HepG2 (cell line): ENCODE results near the gene C1QL4. TPM values are rescaled to one million over a fixed set of nuclear protein-coding genes. Genes with fewer than 3 reads are reported as not detected.

Experiments used
- ATAC-seq: fragments of 200-7000 bp; cut with Tn5 transposase; 3 replicates; pipeline ENCODE4 v1.9.1; 2020; ENCODE audit warnings: mild to moderate bottlenecking, moderate library complexity
- BruUV-seq: library from RNA; stranded (reverse); fragments of 400-500 nt; replicated peaks from 2 replicates; lab custom pipeline; 2021; lab: Mats Ljungman, UMichigan
- CTCF ChIA-PET: fragments of 300-600 bp; formaldehyde crosslinking; extraction: SDS; loops from one replicate; lab custom pipeline; 2021; ENCODE audit warnings: low total read pairs, inconsistent platforms, low intra/inter-chr PET ratio; lab: Yijun Ruan, JAX
- POLR2A ChIA-PET: fragments of 350-600 bp; sonication (Branson Sonifier 250); formaldehyde crosslinking; loops from one replicate; lab custom pipeline; 2020; ENCODE audit warnings: antibody characterized with exemption, inconsistent platforms; lab: Yijun Ruan, JAX
- DNase-seq: peaks from one replicate; pipeline ENCODE4 v3.0.0-alpha.2; 2015; ENCODE audit warnings: low spot score
- FAIRE-seq: peaks from 3 replicates; lab custom pipeline; 2011; peaks lifted over from hg19 to GRCh38; lab: Jason Lieb, UNC
- H2AFZ ChIP-seq: one replicate; pipeline ENCODE4 v1.6.1; 2011; ENCODE audit warnings: low read length, inconsistent platforms
- H3K27ac ChIP-seq: fragments of 300-600 bp; 3 replicates; pipeline ENCODE4 v1.8.0; 2011; ENCODE audit warnings: mixed run types, mild to moderate bottlenecking, mixed read lengths, low read length, inconsistent platforms; ENCODE audit not compliant: insufficient read depth; ENCODE audit errors: extremely low read length
- H3K27me3 ChIP-seq, 2 experiments: fragments of 200-600 bp in 1 of 2; 2 replicates in 1 of 2; 3 replicates in 1 of 2; pipeline versions ENCODE4 v1.6.0 to v1.8.0; 2011; ENCODE audit warnings: low read length in 2 of 2, mild to moderate bottlenecking in 2 of 2, moderate library complexity in 2 of 2, inconsistent platforms in 1 of 2; ENCODE audit not compliant: insufficient read depth in 2 of 2, control insufficient read depth in 1 of 2
- H3K36me3 ChIP-seq, 2 experiments: fragments of 200-600 bp in 1 of 2; replicated peaks in 1 of 2; 2 replicates in 1 of 2; 3 replicates in 1 of 2; pipeline versions ENCODE4 v1.5.1 to v1.8.0; 2011; ENCODE audit warnings: low read length in 2 of 2, inconsistent platforms in 1 of 2; ENCODE audit not compliant: insufficient read depth in 2 of 2, control insufficient read depth in 1 of 2
- H3K4me1 ChIP-seq: 2 replicates; pipeline ENCODE4 v1.5.1; 2012; ENCODE audit warnings: low read length, inconsistent platforms; ENCODE audit not compliant: insufficient read depth
- H3K4me2 ChIP-seq: 2 replicates; pipeline ENCODE4 v1.6.0; 2011; ENCODE audit warnings: low read depth, low read length, inconsistent platforms
- H3K4me3 ChIP-seq, 3 experiments: fragments of 200-600 bp in 1 of 3; sonication (generic), shearing (Covaris generic) in 1 of 3; replicated peaks in 1 of 3; 2 replicates each; pipeline ENCODE4 v1.5.1; 2011 to 2016; ENCODE audit warnings: low read length in 3 of 3, inconsistent platforms in 2 of 3, low read depth in 2 of 3, mild to moderate bottlenecking in 2 of 3, control low read depth in 1 of 3, mixed read lengths in 1 of 3; ENCODE audit not compliant: insufficient read depth in 1 of 3
- H3K79me2 ChIP-seq: one replicate; pipeline ENCODE4 v1.6.1; 2011; ENCODE audit warnings: low read length, inconsistent platforms; ENCODE audit not compliant: insufficient read depth
- H3K9ac ChIP-seq: 2 replicates; pipeline ENCODE4 v1.6.0; 2011; ENCODE audit warnings: mild to moderate bottlenecking, low read depth, low read length, inconsistent platforms; ENCODE audit not compliant: insufficient read depth
- H3K9me3 ChIP-seq: 2 replicates; pipeline ENCODE4 v1.5.1; 2012; ENCODE audit warnings: mild to moderate bottlenecking, low read length
- H4K20me1 ChIP-seq: 2 replicates; pipeline ENCODE4 v1.6.0; 2011; ENCODE audit warnings: inconsistent platforms, mild to moderate bottlenecking, low read length, moderate library complexity; ENCODE audit not compliant: insufficient read depth
- CBX5 ChIP-seq: sonication (generic); formaldehyde crosslinking; IDR thresholded peaks from 2 replicates; pipeline ENCODE4 v1.4.0; 2020; ENCODE audit warnings: missing genetic modification reagents, borderline replicate concordance
- DNMT3B ChIP-seq: conservative IDR thresholded peaks from 2 replicates; pipeline ENCODE4 v1.6.1; 2016; ENCODE audit warnings: missing biosample characterization, control low read depth
- KMT2A ChIP-seq: sonication (generic); formaldehyde crosslinking; IDR thresholded peaks from 2 replicates; pipeline ENCODE4 v1.4.0; 2020; ENCODE audit warnings: missing genetic modification reagents
- MEF2D ChIP-seq: sonication (generic); formaldehyde crosslinking; IDR thresholded peaks from 2 replicates; pipeline ENCODE4 v1.5.1; 2020; ENCODE audit warnings: mild to moderate bottlenecking, missing genetic modification reagents
- MTA1 ChIP-seq: sonication (generic); formaldehyde crosslinking; IDR thresholded peaks from 2 replicates; pipeline ENCODE4 v1.4.0; 2020; ENCODE audit warnings: missing genetic modification reagents, mild to moderate bottlenecking, borderline replicate concordance
- SOX5 ChIP-seq: IDR thresholded peaks from 2 replicates; pipeline ENCODE4 v1.6.1; 2016; ENCODE audit warnings: borderline replicate concordance
- TAF1 ChIP-seq: sonication (generic); formaldehyde crosslinking; IDR thresholded peaks from 2 replicates; pipeline ENCODE4 v1.4.0; 2020; ENCODE audit warnings: missing genetic modification reagents
- TARDBP ChIP-seq: sonication (generic); formaldehyde crosslinking; IDR thresholded peaks from 2 replicates; pipeline ENCODE4 v1.8.0; 2022; ENCODE audit warnings: mild to moderate bottlenecking, missing genetic modification reagents
- TBX3 ChIP-seq: fragments of 450-650 bp; IDR thresholded peaks from 2 replicates; pipeline ENCODE4 v1.6.1; 2017; ENCODE audit warnings: antibody characterized with exemption, mild to moderate bottlenecking, inconsistent platforms, borderline replicate concordance
- ZNF335 ChIP-seq: sonication (generic); formaldehyde crosslinking; IDR thresholded peaks from 2 replicates; pipeline ENCODE4 v1.4.0; 2020; ENCODE audit warnings: missing genetic modification reagents
- ZNF33A ChIP-seq: sonication (generic); formaldehyde crosslinking; IDR thresholded peaks from 2 replicates; pipeline ENCODE4 v1.5.1; 2020; ENCODE audit warnings: missing genetic modification reagents, mild to moderate bottlenecking, moderate library complexity, borderline replicate concordance
- ZNF354B ChIP-seq: sonication (generic); formaldehyde crosslinking; IDR thresholded peaks from 2 replicates; pipeline ENCODE4 v1.8.0; 2022; ENCODE audit warnings: mild to moderate bottlenecking, missing genetic modification reagents
- ZNF496 ChIP-seq: sonication (generic); formaldehyde crosslinking; IDR thresholded peaks from 2 replicates; pipeline ENCODE4 v1.8.1; 2023; ENCODE audit warnings: mild to moderate bottlenecking, moderate library complexity, missing genetic modification reagents; ENCODE audit not compliant: insufficient replicate concordance
- ZNF549 ChIP-seq: sonication (generic); formaldehyde crosslinking; IDR thresholded peaks from 2 replicates; pipeline ENCODE4 v1.5.0; 2020; ENCODE audit warnings: missing genetic modification reagents
- ZNF607 ChIP-seq: sonication (generic); formaldehyde crosslinking; IDR thresholded peaks from 2 replicates; pipeline ENCODE4 v1.5.1; 2020; ENCODE audit warnings: missing genetic modification reagents, mild to moderate bottlenecking, borderline replicate concordance
- ZSCAN30 ChIP-seq: sonication (generic); formaldehyde crosslinking; IDR thresholded peaks from 2 replicates; pipeline ENCODE4 v1.5.0; 2020; ENCODE audit warnings: mild to moderate bottlenecking, missing genetic modification reagents
- WGBS: methylation state at CpG from one replicate; pipeline ENCODE4 v1.1.6; 2017; ENCODE audit warnings: low lambda C conversion rate; 5-methylcytosine and 5-hydroxymethylcytosine counted together
- in situ Hi-C: cut with HindIII; loops from 2 replicates; pipeline ENCODE4 v1.10.0; 2017; ENCODE audit warnings: low pct_unique_long_range_greater_than_20kb; ENCODE audit not compliant: extremely low pct_ligation_motif_present
- intact Hi-C: fragments of 100-400 bp; cut with micrococcal nuclease; formaldehyde crosslinking; loops from one replicate; pipeline ENCODE4 v1.10.0; 2022; ENCODE audit not compliant: unreplicated experiment
- polyA plus RNA-seq, 8 experiments: library from polyadenylated mRNA; depleted of rRNA in 3 of 8; stranded (reverse) in 7 of 8; unstranded in 1 of 8; fragments of >200 nt; fragmentation: Illumina TruSeq in 4 of 8; extraction: Trizol in 4 of 8; gene quantifications; 2 replicates each; pipeline versions ENCODE4 v1.2.1 to v1.2.3, GENCODE V29; 2011 to 2016; ENCODE audit warnings: low read depth in 4 of 8, missing spikeins in 1 of 8, mixed read lengths in 1 of 8; ENCODE audit not compliant: insufficient read depth in 1 of 8
- total RNA-seq, 5 experiments: library from RNA; depleted of rRNA; stranded (reverse); fragments of >200 nt; fragmentation: Illumina TruSeq; extraction: Trizol; gene quantifications; 2 replicates each; pipeline ENCODE4 v1.2.3, GENCODE V29; 2016; ENCODE audit warnings: low read depth in 1 of 5
- TF ChIP-seq, protein P1 (sequence below): sonication (generic); formaldehyde crosslinking; IDR thresholded peaks from 2 replicates; pipeline ENCODE4 v1.4.0; 2020; ENCODE audit warnings: missing genetic modification reagents
- TF ChIP-seq, protein P2 (sequence below): sonication (generic); formaldehyde crosslinking; IDR thresholded peaks from 2 replicates; pipeline ENCODE4 v1.9.0; 2021; ENCODE audit warnings: missing genetic modification reagents, mild to moderate bottlenecking, borderline replicate concordance

C1QL4 gene
- total and polyA plus RNA-seq, 2 of the 13 experiments (the other 11 are each of a cell fraction or from before 2014, with no cell fraction given) = 0.03 TPM; not detected in 1

DNA sequence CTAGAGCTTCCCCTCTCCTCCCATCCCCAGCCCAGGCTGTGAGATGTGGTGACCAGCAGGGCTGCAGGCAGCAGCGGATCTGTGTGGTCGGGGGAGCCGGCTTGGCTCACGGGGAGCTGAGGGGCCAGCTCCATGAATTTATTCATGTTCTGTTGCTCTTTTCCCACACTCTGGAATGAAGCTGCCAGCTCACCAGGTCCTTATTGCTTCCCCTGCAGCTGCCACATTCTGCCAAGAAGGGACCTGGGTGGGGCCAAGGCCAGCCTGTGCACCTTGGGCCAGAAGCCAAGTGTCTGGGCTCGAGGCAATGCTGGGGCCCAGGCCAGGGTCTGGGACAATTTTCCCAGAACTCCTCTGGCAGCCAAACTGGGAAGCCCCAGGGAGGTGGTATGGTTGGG is 2.5 kb upstream of the C1QL4 start:
- H3K9ac ChIP-seq = no peak overlapping the region
- H3K27me3 ChIP-seq = peaks cover 15 to 87% of the 10 kb centered on the region in 2 experiments; a peak in 4 of 5 replicates
- peaks cover 39% of the 10 kb centered on the region for H3K4me1 ChIP-seq
- H3K9me3 ChIP-seq = no peaks in the 10 kb centered on the region
- WGBS = 2% methylated on average over 5 of the region's 5 CpGs
- CTCF ChIA-PET = no interaction called here
- no peak for FAIRE-seq
- no peak for ATAC-seq
- H3K36me3 ChIP-seq = no peaks in the 10 kb centered on the region
- DNase-seq = no peak
- no peak overlapping the region for H3K4me3 ChIP-seq
- H3K27ac ChIP-seq = no peak overlapping the region
- TF ChIP-seq MTA1 (no peak), TAF1 (CRISPR knock-in tag) (no peak), ZNF33A (CRISPR knock-in tag) (no peak), TBX3 (no peak), TARDBP (CRISPR knock-in tag) (no peak), ZNF354B (no peak), MEF2D (CRISPR knock-in tag) (no peak), ZNF335 (CRISPR knock-in tag) (no peak)
- no peak overlapping the region for H3K4me2 ChIP-seq
- no peak overlapping the region for H2AFZ ChIP-seq
- intact Hi-C loops (no loop called here), in situ Hi-C loops (no loop called here)
- POLR2A ChIA-PET = no interaction called here
- H3K79me2 ChIP-seq = no peaks in the 10 kb centered on the region
- no TSS peak for BruUV-seq
- H4K20me1 ChIP-seq = 0 out of 2 replicates have a peak, but pooled peaks cover 4% of the 10 kb centered on the region

GRCh38 chr12:49338830-49339463 is 2.0 kb upstream of the C1QL4 start:
- Histone ChIP-seq H3K36me3 (no peaks in the 10 kb centered on the region), H4K20me1 (0 out of 2 replicates have a peak, but pooled peaks cover 2% of the 10 kb centered on the region), H3K9me3 (no peaks in the 10 kb centered on the region), H3K79me2 (no peaks in the 10 kb centered on the region), H3K27ac (no peak overlapping the region), H2AFZ (no peak overlapping the region), H3K4me2 (no peak overlapping the region), H3K4me3 (no peak overlapping the region), H3K27me3 (peaks cover 13 to 81% of the 10 kb centered on the region in 2 experiments; a peak in 4 of 5 replicates), H3K4me1 (peaks cover 37% of the 10 kb centered on the region), H3K9ac (no peak overlapping the region)
- ATAC-seq (no peak), DNase-seq (no peak), FAIRE-seq (no peak)
- WGBS = 2% methylated on average over 6 of the region's 6 CpGs
- intact Hi-C loops = no loop called here
- CTCF ChIA-PET = no interaction called here
- POLR2A ChIA-PET = no interaction called here
- no TSS peak for BruUV-seq
- in situ Hi-C loops = no loop called here
- TF ChIP-seq, protein P1, sequence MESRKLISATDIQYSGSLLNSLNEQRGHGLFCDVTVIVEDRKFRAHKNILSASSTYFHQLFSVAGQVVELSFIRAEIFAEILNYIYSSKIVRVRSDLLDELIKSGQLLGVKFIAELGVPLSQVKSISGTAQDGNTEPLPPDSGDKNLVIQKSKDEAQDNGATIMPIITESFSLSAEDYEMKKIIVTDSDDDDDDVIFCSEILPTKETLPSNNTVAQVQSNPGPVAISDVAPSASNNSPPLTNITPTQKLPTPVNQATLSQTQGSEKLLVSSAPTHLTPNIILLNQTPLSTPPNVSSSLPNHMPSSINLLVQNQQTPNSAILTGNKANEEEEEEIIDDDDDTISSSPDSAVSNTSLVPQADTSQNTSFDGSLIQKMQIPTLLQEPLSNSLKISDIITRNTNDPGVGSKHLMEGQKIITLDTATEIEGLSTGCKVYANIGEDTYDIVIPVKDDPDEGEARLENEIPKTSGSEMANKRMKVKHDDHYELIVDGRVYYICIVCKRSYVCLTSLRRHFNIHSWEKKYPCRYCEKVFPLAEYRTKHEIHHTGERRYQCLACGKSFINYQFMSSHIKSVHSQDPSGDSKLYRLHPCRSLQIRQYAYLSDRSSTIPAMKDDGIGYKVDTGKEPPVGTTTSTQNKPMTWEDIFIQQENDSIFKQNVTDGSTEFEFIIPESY (CRISPR knock-in tag) = no peak
- TF ChIP-seq ZNF549 (CRISPR knock-in tag) (no peak), KMT2A (CRISPR knock-in tag) (no peak), ZNF496 (CRISPR knock-in tag) (no peak), ZSCAN30 (CRISPR knock-in tag) (no peak), DNMT3B (CRISPR knock-in tag) (no peak), CBX5 (no peak), ZNF607 (no peak), SOX5 (CRISPR knock-in tag) (no peak)
- TF ChIP-seq, protein P2, sequence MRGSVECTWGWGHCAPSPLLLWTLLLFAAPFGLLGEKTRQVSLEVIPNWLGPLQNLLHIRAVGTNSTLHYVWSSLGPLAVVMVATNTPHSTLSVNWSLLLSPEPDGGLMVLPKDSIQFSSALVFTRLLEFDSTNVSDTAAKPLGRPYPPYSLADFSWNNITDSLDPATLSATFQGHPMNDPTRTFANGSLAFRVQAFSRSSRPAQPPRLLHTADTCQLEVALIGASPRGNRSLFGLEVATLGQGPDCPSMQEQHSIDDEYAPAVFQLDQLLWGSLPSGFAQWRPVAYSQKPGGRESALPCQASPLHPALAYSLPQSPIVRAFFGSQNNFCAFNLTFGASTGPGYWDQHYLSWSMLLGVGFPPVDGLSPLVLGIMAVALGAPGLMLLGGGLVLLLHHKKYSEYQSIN (CRISPR knock-in tag) = no peak
